Esophagus squamous epithelium (tissue), 5 donors: ENCODE data around the gene NEMP1. TPM values are rescaled to one million over a fixed set of nuclear protein-coding genes. Genes with fewer than 3 reads are reported as not detected.
A peak's percentile ranks its signal among the peaks of the same experiment; 100 is the strongest.

Experiments used
- DNase-seq: peaks from one replicate; lab custom pipeline; 2025; lab: John Stamatoyannopoulos, UW
- H3K27ac ChIP-seq, 4 donors: fragments of 200-600 bp; sonication (generic); one replicate each; pipeline ENCODE4 v1.5.1; 2016 to 2019; ENCODE audit warnings: mild to moderate bottlenecking in 1 of 4
- H3K27me3 ChIP-seq, 4 donors: fragments of 200-600 bp; sonication (generic); 1 replicate in 3 of 4; 2 replicates in 1 of 4; pipeline versions ENCODE4 v1.5.1 to v1.6.0; 2017 to 2021; ENCODE audit warnings: antibody characterized with exemption in 1 of 4
- H3K36me3 ChIP-seq, 3 donors: fragments of 200-600 bp; sonication (generic); one replicate each; pipeline ENCODE4 v1.5.1; 2016 to 2019
- H3K4me1 ChIP-seq, 3 donors: fragments of 200-600 bp; sonication (generic); one replicate each; pipeline ENCODE4 v1.5.1; 2017 to 2019
- H3K4me3 ChIP-seq, 4 donors: fragments of 200-600 bp; sonication (generic); 1 replicate in 3 of 4; 2 replicates in 1 of 4; pipeline ENCODE4 v1.5.1; 2016 to 2019; ENCODE audit warnings: mild to moderate bottlenecking in 2 of 4, moderate library complexity in 1 of 4
- H3K9me3 ChIP-seq, 3 donors: fragments of 200-600 bp; sonication (generic); one replicate each; pipeline ENCODE4 v1.5.1; 2016 to 2019
- CTCF ChIP-seq, 6 experiments: fragments of 450-650 bp in 4 of 6; fragments of 200-600 bp in 2 of 6; sonication (generic) in 2 of 6; IDR thresholded peaks; one replicate each; pipeline ENCODE4 v1.5.1; 2016 to 2019; ENCODE audit warnings: antibody characterized with exemption in 6 of 6, mild to moderate bottlenecking in 4 of 6, moderate library complexity in 4 of 6
- POLR2A ChIP-seq, 4 donors: fragments of 450-650 bp; IDR thresholded peaks; one replicate each; pipeline ENCODE4 v1.6.1; 2017; ENCODE audit warnings: antibody characterized with exemption in 4 of 4, mild to moderate bottlenecking in 4 of 4, moderate library complexity in 3 of 4
- WGBS, 2 donors: methylation state at CpG; one replicate each; pipeline ENCODE4 v1.1.5; 2018; 5-methylcytosine and 5-hydroxymethylcytosine counted together
- intact Hi-C: fragments of 100-400 bp; cut with DNase I; formaldehyde crosslinking; loops from one replicate; pipeline ENCODE4 v1.15.0; 2022
- total RNA-seq, 4 donors: library from RNA; depleted of rRNA; stranded (reverse); fragments of >200 nt; gene quantifications; one replicate each; pipeline ENCODE4 v1.1.0, GENCODE V29; 2016
- donor health status: DM: yes; HTN: yes; CAD: no.

NEMP1 gene
- total RNA-seq, 4 donors from 2014 or later, result 4.1 to 7.6 (median 6.7) TPM

- intact Hi-C loops, result no loop called here
- no peak for TF ChIP-seq POLR2A (IDR thresholded peaks at IDR 0.05)
- no peak for DNase-seq
- 33 to 39% methylated on average over 2 of the region's 4 CpGs for WGBS, 2 donors
- Histone ChIP-seq H3K27ac (peak overlapping the region; percentile 76 to 100 (median 98)), H3K4me1 (peaks cover 50 to 89% (median 66%) of the 10 kb centered on the region in 3 donors), H3K4me3 (peak overlapping the region in 1 of 4 donors; percentile 38), H3K27me3 (no peaks in the 10 kb centered on the region), H3K9me3 (no peaks in the 10 kb centered on the region), H3K36me3 (peaks cover 19 to 67% (median 28%) of the 10 kb centered on the region in 3 donors)
Observed at GRCh38 chr12:57092876-57093414, 14.4 kb upstream of the NEMP1 start.

GRCh38 chr12:57092529-57092862 is 13.9 kb upstream of the NEMP1 start:
- Histone ChIP-seq H3K4me1 (peaks cover 54 to 89% (median 66%) of the 10 kb centered on the region in 3 donors), H3K36me3 (peaks cover 15 to 62% (median 28%) of the 10 kb centered on the region in 3 donors), H3K4me3 (peak overlapping the region in 1 of 4 donors; percentile 1), H3K27ac (peak overlapping the region in 3 of 4 donors; percentile 97 to 100 (median 98)), H3K27me3 (no peaks in the 10 kb centered on the region), H3K9me3 (no peaks in the 10 kb centered on the region)
- WGBS, 2 donors, result 55 to 57% methylated on average over 4 to 5 of the region's 5 CpGs
- DNase-seq, result no peak
- intact Hi-C loops, result no loop called here
- TF ChIP-seq CTCF (IDR thresholded peaks at IDR 0.05), result no peak
- TF ChIP-seq POLR2A (IDR thresholded peaks at IDR 0.05), result no peak

GRCh38 chr12:57091638-57092528 is 13.3 kb upstream of the NEMP1 start:
- no peaks in the 10 kb centered on the region for H3K9me3 ChIP-seq
- 70 to 76% methylated on average over 13 to 20 of the region's 25 CpGs for WGBS, 2 donors
- peaks cover 54 to 89% (median 65%) of the 10 kb centered on the region in 3 donors for H3K4me1 ChIP-seq
- H3K27ac ChIP-seq, result peak overlapping the region; percentile 88 to 100 (median 98)
- intact Hi-C loops, result no loop called here
- peaks cover 9 to 56% (median 26%) of the 10 kb centered on the region in 3 donors for H3K36me3 ChIP-seq
- DNase-seq, result no peak
- no peaks in the 10 kb centered on the region for H3K27me3 ChIP-seq
- TF ChIP-seq CTCF (IDR thresholded peaks at IDR 0.05), result no peak
- TF ChIP-seq POLR2A (IDR thresholded peaks at IDR 0.05), result no peak
- H3K4me3 ChIP-seq, result peak overlapping the region in 2 of 4 donors; percentile 85 to 93

- Histone ChIP-seq H3K27ac (peak overlapping the region; percentile 88 to 100 (median 98)), H3K9me3 (no peaks in the 10 kb centered on the region), H3K36me3 (peaks cover 3 to 48% (median 23%) of the 10 kb centered on the region in 3 donors), H3K4me3 (peak overlapping the region; percentile 85 to 93 (median 86)), H3K27me3 (no peaks in the 10 kb centered on the region), H3K4me1 (peaks cover 54 to 89% (median 61%) of the 10 kb centered on the region in 3 donors)
- TF ChIP-seq POLR2A (IDR thresholded peaks at IDR 0.05) (no peak), CTCF (IDR thresholded peaks at IDR 0.05) (peak in 1 of 6 experiments; percentile 5)
- intact Hi-C loops, result no loop called here
- DNase-seq, result no peak
- 34 to 63% methylated on average over 8 to 13 of the region's 22 CpGs for WGBS, 2 donors
Observed at GRCh38 chr12:57090924-57091637, 12.5 kb upstream of the NEMP1 start.

- DNase-seq, result no peak
- intact Hi-C loops, result no loop called here
- H3K27me3 ChIP-seq, result no peaks in the 10 kb centered on the region
- peaks cover 58 to 89% (median 59%) of the 10 kb centered on the region in 3 donors for H3K4me1 ChIP-seq
- TF ChIP-seq POLR2A (IDR thresholded peaks at IDR 0.05) (no peak), CTCF (IDR thresholded peaks at IDR 0.05) (no peak)
- H3K4me3 ChIP-seq, result peak overlapping the region; percentile 85 to 93 (median 86)
- H3K36me3 ChIP-seq, result peaks cover 3 to 42% (median 20%) of the 10 kb centered on the region in 3 donors
- H3K9me3 ChIP-seq, result no peaks in the 10 kb centered on the region
- H3K27ac ChIP-seq, result peak overlapping the region; percentile 88 to 100 (median 98)
- WGBS, 2 donors, result 34 to 37% methylated on average over 3 to 6 of the region's 6 CpGs
Observed at GRCh38 chr12:57090490-57090889, 11.9 kb upstream of the NEMP1 start.
